HL-60 (cell line): ENCODE measurements around the gene TDRD10.

Source experiments
- DNase-seq, 2 experiments: peaks; one replicate each; pipeline ENCODE4 v3.0.0-alpha.2; 2010 to 2020; ENCODE audit warnings: low read depth in 1 of 2, low spot score in 1 of 2
- H3K27ac ChIP-seq: fragments of 250-450 bp; sonication (Bioruptor Pico); replicated peaks from 2 replicates; pipeline ENCODE4 v1.5.1; 2020; ENCODE audit warnings: mild to moderate bottlenecking, moderate library complexity
- H3K27me3 ChIP-seq: fragments of 250-450 bp; sonication (Bioruptor Pico); 2 replicates; pipeline ENCODE4 v1.5.1; 2021; ENCODE audit warnings: mild to moderate bottlenecking, moderate library complexity; ENCODE audit not compliant: insufficient read depth, poor library complexity, severe bottlenecking
- H3K4me3 ChIP-seq: replicated peaks from 2 replicates; pipeline ENCODE4 v1.5.1; 2011; ENCODE audit warnings: mild to moderate bottlenecking, control low read depth, low read length; ENCODE audit not compliant: insufficient read depth
- CTCF ChIP-seq: IDR thresholded peaks from one replicate; pipeline ENCODE4 v1.5.1; 2011; ENCODE audit warnings: low read length, control low read depth, inconsistent platforms; ENCODE audit not compliant: insufficient read depth
- GABPA ChIP-seq: IDR thresholded peaks from 2 replicates; pipeline ENCODE4 v1.6.1; 2012; ENCODE audit warnings: low read depth
- POLR2AphosphoS5 ChIP-seq: IDR thresholded peaks from 2 replicates; pipeline ENCODE4 v1.6.1; 2012; ENCODE audit warnings: low read depth
- REST ChIP-seq: IDR thresholded peaks from 2 replicates; pipeline ENCODE4 v1.6.1; 2012; ENCODE audit warnings: low read depth; ENCODE audit not compliant: insufficient replicate concordance
- SPI1 ChIP-seq: IDR thresholded peaks from 2 replicates; pipeline ENCODE4 v1.6.1; 2012; ENCODE audit warnings: low read depth, mild to moderate bottlenecking, borderline replicate concordance

TDRD10 gene

GRCh38 chr1:154519591-154519991, 17.6 kb downstream of the TDRD10 start:
- Histone ChIP-seq H3K4me3 (no peak overlapping the region), H3K27ac (no peak overlapping the region), H3K27me3 (no peaks in the 10 kb centered on the region)
- TF ChIP-seq SPI1 (no peak), GABPA (no peak), CTCF (no peak), POLR2AphosphoS5 (no peak), REST (no peak)
- no peak for DNase-seq

GRCh38 chr1:154520333-154520732, 18.3 kb downstream of the TDRD10 start:
- TF ChIP-seq SPI1, result no peak
- TF ChIP-seq REST, result no peak
- TF ChIP-seq POLR2AphosphoS5, result no peak
- TF ChIP-seq GABPA, result no peak
- TF ChIP-seq CTCF, result no peak
- no peak for DNase-seq
- Histone ChIP-seq H3K4me3 (no peak overlapping the region), H3K27me3 (no peaks in the 10 kb centered on the region), H3K27ac (no peak overlapping the region)

GRCh38 chr1:154521695-154522094, 19.7 kb downstream of the TDRD10 start:
- H3K27ac ChIP-seq, result no peak overlapping the region

More at GRCh38 chr1:154521695-154522094, 19.7 kb downstream of the TDRD10 start:
- Histone ChIP-seq H3K4me3 (no peak overlapping the region), H3K27me3 (no peaks in the 10 kb centered on the region)
- TF ChIP-seq CTCF, result no peak
- TF ChIP-seq POLR2AphosphoS5, result no peak
- no peak for TF ChIP-seq GABPA
- no peak for TF ChIP-seq REST
- DNase-seq, result no peak
